Hindlimb muscle (tissue), 1 donor: ENCODE measurements around the gene PRIM2. TPM values are rescaled to one million over a fixed set of nuclear protein-coding genes. Genes with fewer than 3 reads are reported as not detected.
A peak's percentile ranks its signal among the peaks of the same experiment; 100 is the strongest.
"Not testable (repeated sequence)": the region's sequence is repeated elsewhere in the genome, so short reads cannot be mapped to it uniquely, and the experiment has no call there.

ENCODE experiments used
- DNase-seq: peaks from one replicate; pipeline ENCODE4 v3.0.0-alpha.2; 2013
- polyA plus RNA-seq: library from polyadenylated mRNA; unstranded; fragments of 120-200 nt; gene quantifications from one replicate; pipeline ENCODE4 v1.2.1, GENCODE V29; 2013; ENCODE audit not compliant: insufficient read length

Gene PRIM2
- polyA plus RNA-seq, 1 donor, result 6.5 TPM

- not testable (repeated sequence) for DNase-seq
Observed at GRCh38 chr6:57515171-57515570, 197.7 kb downstream of the PRIM2 start.

GRCh38 chr6:57515845-57516244, 198.4 kb downstream of the PRIM2 start:
- not testable (repeated sequence) for DNase-seq

GRCh38 chr6:57516776-57517175, 199.3 kb downstream of the PRIM2 start:
- not testable (repeated sequence) for DNase-seq

- DNase-seq, result not testable (repeated sequence)
Observed at GRCh38 chr6:57519198-57519597, 201.8 kb downstream of the PRIM2 start.

GRCh38 chr6:57521085-57521484, 203.7 kb downstream of the PRIM2 start:
- DNase-seq, result not testable (repeated sequence)

- DNase-seq, result not testable (repeated sequence)
Observed at GRCh38 chr6:57523221-57523620, 205.8 kb downstream of the PRIM2 start.

GRCh38 chr6:57529755-57530154, 212.3 kb downstream of the PRIM2 start:
- DNase-seq, result not testable (repeated sequence)

- DNase-seq, result not testable (repeated sequence)
Observed at GRCh38 chr6:57532660-57533059, 215.2 kb downstream of the PRIM2 start.

- not testable (repeated sequence) for DNase-seq
Observed at GRCh38 chr6:57535121-57535520, 217.7 kb downstream of the PRIM2 start.

- DNase-seq, result peak; percentile 15
Observed at GRCh38 chr6:57535994-57536393, 218.6 kb downstream of the PRIM2 start.

GRCh38 chr6:57537916-57538315, 220.5 kb downstream of the PRIM2 start:
- DNase-seq, result not testable (repeated sequence)

GRCh38 chr6:57551961-57552360, 234.5 kb downstream of the PRIM2 start:
- DNase-seq, result not testable (repeated sequence)

GRCh38 chr6:57557855-57558254, 240.4 kb downstream of the PRIM2 start:
- not testable (repeated sequence) for DNase-seq

GRCh38 chr6:57559170-57559569, 241.7 kb downstream of the PRIM2 start:
- DNase-seq, result not testable (repeated sequence)

- not testable (repeated sequence) for DNase-seq
Observed at GRCh38 chr6:57562233-57562632, 244.8 kb downstream of the PRIM2 start.

- DNase-seq, result not testable (repeated sequence)
Observed at GRCh38 chr6:57572119-57572518, 254.7 kb downstream of the PRIM2 start.

- DNase-seq, result not testable (repeated sequence)
Observed at GRCh38 chr6:57572844-57573243, 255.4 kb downstream of the PRIM2 start.

GRCh38 chr6:57577023-57577422, 259.6 kb downstream of the PRIM2 start:
- not testable (repeated sequence) for DNase-seq

- not testable (repeated sequence) for DNase-seq
Observed at GRCh38 chr6:57579489-57579888, 262.1 kb downstream of the PRIM2 start.

GRCh38 chr6:57581586-57581985, 264.2 kb downstream of the PRIM2 start:
- DNase-seq, result not testable (repeated sequence)

- not testable (repeated sequence) for DNase-seq
Observed at GRCh38 chr6:57601105-57601504, 283.7 kb downstream of the PRIM2 start.

- DNase-seq, result not testable (repeated sequence)
Observed at GRCh38 chr6:57605303-57605702, 287.9 kb downstream of the PRIM2 start.

- not testable (repeated sequence) for DNase-seq
Observed at GRCh38 chr6:57606331-57606730, 288.9 kb downstream of the PRIM2 start.

GRCh38 chr6:57610612-57611011, 293.2 kb downstream of the PRIM2 start:
- DNase-seq, result not testable (repeated sequence)

GRCh38 chr6:57618959-57619358, 301.5 kb downstream of the PRIM2 start:
- not testable (repeated sequence) for DNase-seq
